Tibial nerve (tissue), 4 donors: Measurements from ENCODE around the gene ZFAND2B. TPM values are rescaled to one million over a fixed set of nuclear protein-coding genes. Genes with fewer than 3 reads are reported as not detected.

Experiments used
- total RNA-seq, 4 donors: library from RNA; depleted of rRNA; stranded (reverse); fragments of >200 nt; gene quantifications; one replicate each; pipeline ENCODE4 v1.1.0, GENCODE V29; 2016

ZFAND2B gene
- total RNA-seq, 4 donors from 2014 or later, result 30.3 to 58.8 (median 50.5) TPM

Other genes with a start within 250 kb of the ZFAND2B start
- gene CDK5R2, start 247.1 kb upstream of the ZFAND2B start, total RNA-seq, result not detected
- gene FEV, start 221.6 kb upstream of the ZFAND2B start, total RNA-seq, result not detected
- gene CRYBA2, start 213.4 kb upstream of the ZFAND2B start, total RNA-seq, result not detected
- not detected for gene CFAP65, start 165.3 kb upstream of the ZFAND2B start, total RNA-seq
- under 1 TPM in 1 of 4 donors, not detected in 3; 0.63 TPM for gene IHH, start 145.9 kb upstream of the ZFAND2B start, total RNA-seq
- 10 to 100 TPM; 12.9 to 27.4 (median 17.6) TPM for gene NHEJ1, start 46.0 kb upstream of the ZFAND2B start, total RNA-seq
- under 1 TPM in 3 of 4 donors, not detected in 1; 0.21 to 0.98 (median 0.30) TPM for gene SLC23A3, start 36.8 kb upstream of the ZFAND2B start, total RNA-seq
- 10 to 100 TPM; 38.8 to 51.3 (median 49.4) TPM for gene CNPPD1, start 29.9 kb upstream of the ZFAND2B start, total RNA-seq
- 10 to 100 TPM; 45.8 to 59.4 (median 54.3) TPM for gene RETREG2, start 28.5 kb upstream of the ZFAND2B start, total RNA-seq
- 10 to 100 TPM; 22.7 to 43.2 (median 36.1) TPM for gene ABCB6, start 12.2 kb downstream of the ZFAND2B start, total RNA-seq
- gene ATG9A, start 22.9 kb downstream of the ZFAND2B start, total RNA-seq, result 10 to 100 TPM; 23.4 to 40.0 (median 30.5) TPM
- gene ANKZF1, start 23.0 kb downstream of the ZFAND2B start, total RNA-seq, result 100 to 1,000 TPM in 2 of 4 donors, 10 to 100 TPM in 2; 84.5 to 106 (median 97.6) TPM
- 10 to 100 TPM in 2 of 4 donors, 1 to 10 TPM in 2; 6.7 to 13.1 (median 9.6) TPM for gene GLB1L, start 38.7 kb downstream of the ZFAND2B start, total RNA-seq
- 10 to 100 TPM in 3 of 4 donors, 1 to 10 TPM in 1; 9.6 to 17.7 (median 15.3) TPM for gene STK16, start 38.7 kb downstream of the ZFAND2B start, total RNA-seq
- not detected for gene TUBA4B, start 46.5 kb downstream of the ZFAND2B start, total RNA-seq
- 10 to 100 TPM in 1 of 4 donors, 1 to 10 TPM in 3; 8.0 to 24.6 (median 9.4) TPM for gene TUBA4A, start 47.1 kb downstream of the ZFAND2B start, total RNA-seq
- 100 to 1,000 TPM in 3 of 4 donors, 10 to 100 TPM in 1; 95.7 to 106 (median 102) TPM for gene DNAJB2, start 72.6 kb downstream of the ZFAND2B start, total RNA-seq
- gene PTPRN, start 102.6 kb downstream of the ZFAND2B start, total RNA-seq, result not detected
- gene RESP18, start 126.0 kb downstream of the ZFAND2B start, total RNA-seq, result not detected
- gene DNPEP, start 181.1 kb downstream of the ZFAND2B start, total RNA-seq, result 10 to 100 TPM; 35.2 to 88.1 (median 52.6) TPM
- gene DES, start 211.6 kb downstream of the ZFAND2B start, total RNA-seq, result 10 to 100 TPM; 20.7 to 50.4 (median 25.0) TPM
- gene SPEG, start 228.1 kb downstream of the ZFAND2B start, total RNA-seq, result 10 to 100 TPM in 1 of 4 donors, 1 to 10 TPM in 3; 6.7 to 10.2 (median 8.1) TPM